T-helper 1 cell treated with Interleukin-12 subunit alpha and Interleukin-12 subunit beta and Interleukin-4 antibody, amounts not matched to agents 30 ng/mL and 1 ng/mL, for 36 hours (primary cell): Measurements from ENCODE around the gene MEIS3. TPM values are rescaled to one million over a fixed set of nuclear protein-coding genes. Genes with fewer than 3 reads are reported as not detected.

ENCODE experiments used
- intact Hi-C: fragments of 100-400 bp; cut with micrococcal nuclease; formaldehyde crosslinking; loops from one replicate; pipeline ENCODE4 v1.15.1; 2024
- total RNA-seq: library from RNA; stranded (reverse); gene quantifications from 2 replicates; pipeline ENCODE4 v1.2.3, GENCODE V29; 2022

The MEIS3 gene
- not detected in 2 replicates for total RNA-seq

DNA sequence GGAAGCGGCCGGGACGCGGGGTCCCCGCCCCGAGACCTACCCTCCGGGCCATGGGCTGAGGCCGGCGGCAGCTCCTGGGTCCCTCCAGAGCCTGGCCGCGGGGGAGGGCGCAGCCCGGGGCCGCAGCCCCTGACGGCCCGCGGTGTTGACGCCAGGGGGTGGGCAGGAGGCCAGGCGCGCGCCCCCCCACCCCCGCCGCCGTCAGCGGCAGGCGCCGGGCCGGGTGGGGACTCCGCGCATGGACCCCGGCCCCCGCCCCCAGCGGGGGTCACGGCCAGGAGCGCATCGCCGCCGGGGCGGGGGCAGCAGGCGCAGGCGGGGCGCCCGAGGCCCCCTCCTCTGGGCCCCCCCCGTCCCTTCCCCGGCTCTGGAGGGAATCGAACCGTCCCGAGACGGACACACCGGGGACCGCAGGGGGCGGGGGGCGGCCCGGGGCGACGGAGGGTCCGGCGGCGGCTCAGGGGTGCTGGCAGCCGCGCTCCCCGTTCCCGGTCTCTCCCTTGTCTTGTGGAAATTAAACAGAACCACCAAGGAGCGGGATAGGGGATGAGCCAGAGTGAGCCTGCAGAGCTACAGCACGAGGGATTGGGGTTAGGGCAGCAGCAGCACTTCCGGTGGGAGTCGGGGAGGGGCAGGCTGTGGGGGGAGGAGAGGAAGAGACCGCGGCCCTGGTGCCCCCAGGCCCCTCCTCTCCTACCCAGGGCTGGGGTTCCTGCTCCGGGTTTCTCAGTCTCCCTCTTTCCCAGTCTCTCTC is at the start of gene MEIS3:
Gene MEIS3, minus strand, starts transcription at position 498 of the 754 bp plus-strand sequence. Its CDS starts 446 bp downstream, at position 52.
- intact Hi-C loops = no loop called here

DNA sequence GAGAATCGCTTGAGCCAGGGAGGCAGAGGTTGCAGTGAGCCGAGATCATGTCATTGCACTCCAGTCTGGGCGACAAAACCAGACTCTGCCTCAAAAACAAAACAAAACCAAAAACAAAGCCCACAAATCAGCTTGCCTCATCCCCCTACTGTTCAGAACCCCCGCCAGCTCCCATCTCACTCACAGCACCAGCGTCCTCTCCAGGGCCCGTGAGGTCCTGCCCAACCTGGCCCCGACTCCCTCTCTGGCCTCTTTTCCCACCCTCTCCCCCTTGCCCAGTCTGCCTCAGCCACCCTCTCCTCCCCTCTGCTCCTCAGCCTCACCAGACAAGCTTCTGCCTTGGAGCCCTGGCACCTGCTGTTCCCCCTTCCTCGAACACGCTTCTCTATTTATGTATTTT is 48.6 kb upstream of the MEIS3 start:
- intact Hi-C loops = no loop called here

DNA sequence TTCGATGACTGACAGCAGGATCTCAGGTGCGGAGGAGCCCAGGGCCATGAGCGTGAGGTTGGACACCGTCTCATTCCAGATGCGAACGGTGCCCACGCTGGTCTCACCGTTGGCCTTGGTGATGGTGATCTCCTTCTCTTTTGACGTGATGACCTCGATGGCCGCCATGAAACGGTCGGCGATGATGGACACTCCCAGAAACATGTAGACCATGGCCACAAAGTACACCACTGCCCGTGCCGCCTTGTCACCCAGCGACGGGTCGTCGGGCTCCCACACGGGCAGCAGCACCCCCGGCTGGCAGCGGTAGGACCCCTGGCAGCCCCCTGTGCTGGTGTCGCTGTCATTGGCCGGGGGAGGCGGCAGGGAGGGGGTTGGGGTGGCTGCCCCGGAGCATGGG is 46.6 kb upstream of the MEIS3 start:
- intact Hi-C loops = no loop called here

DNA sequence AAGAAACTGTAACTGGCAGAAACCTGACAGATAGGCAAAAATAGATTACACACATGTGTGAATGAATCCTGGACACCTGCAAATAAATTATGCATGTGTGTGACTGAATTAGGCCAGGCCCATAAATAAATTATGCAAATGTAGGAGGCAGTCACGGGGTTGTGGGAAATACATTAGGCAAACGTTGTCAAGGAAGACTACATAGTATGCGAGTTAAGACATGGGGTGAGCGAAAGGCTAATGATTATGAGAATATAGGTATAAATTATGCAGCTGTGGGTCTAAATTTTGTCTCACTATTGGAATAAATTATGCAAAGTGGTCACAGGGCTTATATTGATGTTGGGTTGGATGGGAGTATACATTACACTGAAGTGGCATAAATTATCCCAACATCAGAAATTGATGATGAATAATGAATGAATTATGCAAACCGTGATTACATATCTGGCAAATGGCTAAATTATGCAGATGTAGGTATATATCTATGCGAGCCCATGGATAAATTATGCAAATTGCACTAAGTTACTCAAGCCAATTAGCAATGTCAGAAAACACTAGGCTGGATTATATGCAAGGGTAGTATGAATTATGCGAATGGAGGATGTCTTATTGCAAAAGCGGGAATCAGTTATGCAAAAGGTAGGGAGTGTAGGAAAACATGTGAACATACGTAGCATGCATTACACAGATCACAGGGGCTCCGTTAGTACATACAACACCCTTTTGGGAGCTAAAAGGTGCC is 45.5 kb upstream of the MEIS3 start:
- intact Hi-C loops = no loop called here

GRCh38 chr19:47461876-47462275 is 42.5 kb upstream of the MEIS3 start:
- intact Hi-C loops = no loop called here

- intact Hi-C loops = no loop called here
Observed at GRCh38 chr19:47459477-47459876, 40.1 kb upstream of the MEIS3 start.

- intact Hi-C loops = no loop called here
Observed at GRCh38 chr19:47458672-47459071, 39.3 kb upstream of the MEIS3 start.

DNA sequence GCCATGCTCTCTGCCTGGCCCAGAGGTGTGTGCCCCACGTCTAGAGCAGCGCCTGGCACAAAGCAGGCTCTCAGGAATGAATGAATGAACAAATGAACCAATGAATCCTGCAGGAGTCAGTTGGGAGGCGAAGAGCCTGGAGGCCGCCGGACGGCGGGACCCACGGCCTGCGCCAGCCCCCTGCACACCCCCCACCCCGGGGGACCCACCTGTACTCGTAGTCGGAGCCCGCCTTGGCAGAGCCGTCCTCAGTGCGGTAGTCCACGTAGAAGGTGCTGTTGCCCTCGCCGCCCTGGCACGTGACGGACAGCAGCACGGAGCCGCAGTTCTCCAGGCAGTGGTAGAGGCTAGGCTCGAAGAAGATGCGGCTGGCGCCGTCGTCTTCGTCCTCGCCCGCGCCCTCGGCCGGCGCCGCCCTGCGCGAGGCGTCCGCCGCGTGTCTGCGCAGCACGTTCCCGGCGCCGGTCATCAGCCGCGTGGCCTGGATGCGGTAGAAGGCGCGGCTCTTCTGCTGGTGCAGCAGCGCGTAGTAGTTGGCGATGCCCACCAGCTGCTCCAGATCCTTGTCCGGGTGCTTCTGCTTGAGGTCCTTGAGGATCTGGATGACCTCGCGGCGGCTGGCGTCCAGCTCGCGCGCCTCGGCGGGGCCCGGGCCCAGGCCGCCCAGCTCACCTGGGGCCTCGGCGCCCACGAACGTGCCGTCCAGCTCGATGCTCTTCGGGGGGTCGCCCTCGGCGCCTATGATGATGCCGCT is 37.6 kb upstream of the MEIS3 start:
- intact Hi-C loops = no loop called here

DNA sequence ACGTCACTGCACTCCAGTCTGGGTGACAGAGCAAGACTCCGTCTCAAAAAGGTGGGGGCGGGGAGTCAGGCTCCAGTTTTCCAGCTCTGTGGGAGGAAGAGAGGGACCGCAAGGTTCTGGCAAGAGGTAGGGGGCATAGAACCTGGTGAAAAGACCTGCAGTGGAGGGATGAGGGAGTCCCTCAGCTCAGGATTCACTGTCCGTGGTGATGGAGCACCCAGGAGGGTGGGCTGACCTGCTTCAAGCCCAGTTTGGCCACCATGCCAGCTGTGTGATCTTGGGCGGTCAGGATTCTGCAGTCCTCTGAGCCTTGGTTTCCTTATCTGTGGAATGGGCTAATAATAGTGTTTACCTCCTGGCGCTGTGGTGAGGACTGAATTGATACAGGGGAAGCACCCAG is 31.2 kb upstream of the MEIS3 start:
- intact Hi-C loops = no loop called here

DNA sequence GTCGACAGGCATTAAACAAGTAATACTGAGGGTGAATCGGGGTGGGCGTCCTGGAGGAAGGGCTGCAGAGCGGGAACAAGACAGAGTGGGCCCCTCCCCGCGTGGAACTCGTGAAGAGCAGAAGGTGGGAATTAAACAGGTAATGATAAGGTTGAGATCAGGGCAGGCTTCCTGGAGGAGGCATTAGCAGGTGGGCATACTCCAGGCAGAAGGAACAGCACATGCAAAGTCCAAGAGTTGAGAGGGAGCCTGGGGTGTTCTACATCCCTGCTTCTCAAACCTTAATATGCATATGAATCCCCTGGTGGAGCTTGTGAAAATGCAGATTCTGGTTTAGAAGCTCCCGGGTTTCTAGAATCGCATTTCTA is 29.0 kb upstream of the MEIS3 start:
- intact Hi-C loops = no loop called here

- intact Hi-C loops = loop anchor here (1.0 kb wide), 5 partner anchors 19 to 298 kb away; partner anchors contain the start of genes KPTN, NAPA and NOP53
Observed at GRCh38 chr19:47447470-47448359, 28.4 kb upstream of the MEIS3 start.

GRCh38 chr19:47446534-47447469 is 27.5 kb upstream of the MEIS3 start:
- intact Hi-C loops = loop anchor here (1.0 kb wide), 5 partner anchors 19 to 298 kb away; partner anchors contain the start of genes KPTN, NAPA and NOP53

DNA sequence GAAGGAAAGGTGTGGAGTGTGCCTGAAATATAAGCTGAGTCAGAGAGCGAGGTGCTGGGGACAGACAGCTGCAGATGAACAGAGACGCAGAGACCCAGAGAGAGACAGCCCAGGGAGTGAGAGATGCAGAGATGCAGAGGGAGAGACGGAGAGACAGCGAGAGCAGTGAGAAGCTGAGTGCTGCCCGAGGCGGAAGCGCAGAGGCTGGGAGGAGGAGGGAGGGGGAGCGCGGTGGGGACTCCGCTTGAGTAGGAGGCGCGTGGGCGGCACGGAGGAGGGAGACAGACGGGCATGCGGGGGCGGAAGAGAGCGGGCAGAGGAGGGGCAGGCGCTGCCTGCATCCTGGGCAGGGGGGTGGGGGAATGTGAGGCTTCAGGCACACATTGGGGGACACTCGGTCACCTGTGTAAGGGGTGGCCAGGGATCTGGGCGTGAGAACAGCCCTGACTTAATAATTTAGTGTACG is 26.6 kb upstream of the MEIS3 start:
- intact Hi-C loops = no loop called here

DNA sequence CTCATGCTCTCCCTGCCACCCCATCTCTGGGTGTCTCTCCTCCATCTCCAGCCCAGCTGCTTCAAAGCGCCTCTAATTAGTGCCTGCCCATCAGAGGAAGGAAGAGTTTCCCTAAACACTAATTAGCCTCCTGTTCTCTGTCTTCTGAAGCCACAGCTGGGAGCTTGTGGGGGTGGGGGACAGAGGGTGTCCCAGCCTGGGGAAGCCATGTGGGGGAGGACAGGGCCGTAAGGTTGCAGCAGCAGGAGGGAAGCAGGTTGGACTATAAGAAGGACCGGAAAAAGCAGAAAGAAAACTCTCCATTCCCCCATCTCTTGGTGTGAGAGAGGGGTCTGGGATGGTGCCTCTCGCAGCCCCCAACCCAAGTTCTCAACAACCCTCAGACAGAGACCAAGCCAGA is 26.2 kb upstream of the MEIS3 start:
- intact Hi-C loops = no loop called here

GRCh38 chr19:47444388-47444821 is 25.1 kb upstream of the MEIS3 start:
- intact Hi-C loops = loop anchor here (1.0 kb wide), 1 partner anchor 8 kb away; no protein-coding TSS in a partner anchor

DNA sequence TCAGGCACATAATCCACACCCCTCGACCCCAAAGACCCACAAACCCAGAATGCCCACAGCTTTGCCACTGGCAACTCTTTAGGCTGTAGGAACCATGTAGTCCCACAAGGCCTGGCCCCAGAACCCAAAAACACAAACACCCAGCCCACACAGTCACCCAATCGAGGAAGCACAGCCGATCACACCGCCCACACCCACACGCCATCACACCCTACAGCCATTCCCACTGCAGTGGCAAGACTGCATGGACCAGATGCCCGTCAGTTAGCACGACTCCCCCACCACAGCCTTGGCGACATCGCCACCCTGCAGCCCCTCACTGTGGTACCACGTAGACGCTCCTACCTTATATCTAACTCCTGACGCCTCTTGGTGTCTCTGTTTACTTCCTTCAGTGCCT is 24.0 kb upstream of the MEIS3 start:
- intact Hi-C loops = no loop called here

DNA sequence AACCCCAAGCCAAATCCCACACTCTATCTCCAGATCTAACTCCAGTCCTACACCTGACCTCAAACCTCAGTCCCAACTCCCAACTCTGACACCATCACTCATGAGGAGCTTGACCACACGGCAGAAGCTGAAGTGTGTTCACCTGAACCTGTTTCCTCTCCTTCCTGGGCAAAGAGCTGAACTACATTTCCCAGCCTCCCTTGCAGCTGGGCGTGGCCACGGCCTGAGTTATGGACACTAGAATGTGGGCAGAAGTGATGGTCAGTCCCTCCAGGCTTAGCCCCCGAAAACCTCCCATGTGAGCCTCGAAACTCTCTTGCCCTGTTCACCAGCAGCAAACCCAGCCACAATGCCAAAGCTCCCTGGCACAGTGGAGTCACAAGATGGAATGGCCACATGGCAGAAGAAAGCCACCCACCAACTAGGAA is 19.5 kb upstream of the MEIS3 start:
- intact Hi-C loops = no loop called here

- intact Hi-C loops = loop anchor here (2.0 kb wide), 1 partner anchor 47 kb away; the partner anchor contains the start of gene KPTN
Observed at GRCh38 chr19:47437500-47437899, 18.2 kb upstream of the MEIS3 start.

GRCh38 chr19:47436712-47437401 is 17.5 kb upstream of the MEIS3 start:
- intact Hi-C loops = loop anchor here (1.0 to 2.0 kb wide), 7 partner anchors 7 to 306 kb away; partner anchors contain the start of genes KPTN and NAPA
